PC-3 (cell line): ENCODE results near the gene E2F2. TPM values are rescaled to one million over a fixed set of nuclear protein-coding genes. Genes with fewer than 3 reads are reported as not detected.

Experiments
- ATAC-seq: fragments of 200-7000 bp; cut with Tn5 transposase; 2 replicates; pipeline ENCODE4 v1.9.1; 2020; ENCODE audit warnings: mild to moderate bottlenecking, moderate library complexity
- BruUV-seq: library from RNA; stranded (reverse); fragments of 400-500 nt; replicated peaks from 2 replicates; lab custom pipeline; 2021; lab: Mats Ljungman, UMichigan
- CTCF ChIA-PET: fragments of 300-600 bp; sonication (Branson Sonifier 250); formaldehyde crosslinking; loops from one replicate; lab custom pipeline; 2022; ENCODE audit warnings: antibody characterized with exemption; lab: Charles Lee
- POLR2A ChIA-PET: fragments of 300-600 bp; sonication (Branson Sonifier 250); formaldehyde crosslinking; loops from one replicate; lab custom pipeline; 2022; ENCODE audit warnings: antibody characterized with exemption; ENCODE audit not compliant: unreplicated experiment; lab: Charles Lee
- DNase-seq: peaks from one replicate; pipeline ENCODE4 v3.0.0-alpha.2; 2015
- H2AFZ ChIP-seq: fragments of 300-600 bp; sonication (generic); 2 replicates; pipeline ENCODE4 v1.6.0; 2016; ENCODE audit warnings: antibody characterized with exemption, low read length
- H3F3A ChIP-seq: fragments of 300-600 bp; sonication (generic); one replicate; pipeline ENCODE4 v1.6.0; 2017; ENCODE audit warnings: antibody characterized with exemption, low read length, control low read depth, mild to moderate bottlenecking; ENCODE audit not compliant: unreplicated experiment
- H3K27ac ChIP-seq: fragments of 300-600 bp; sonication (generic); 2 replicates; pipeline ENCODE4 v1.5.1; 2016; ENCODE audit warnings: mild to moderate bottlenecking, low read length
- H3K27me3 ChIP-seq: fragments of 300-600 bp; sonication (generic); 2 replicates; pipeline ENCODE4 v1.6.1; 2016; ENCODE audit warnings: low read length, mixed read lengths
- H3K36me3 ChIP-seq: fragments of 300-600 bp; sonication (generic); 2 replicates; pipeline ENCODE4 v1.6.1; 2016; ENCODE audit warnings: low read depth, mixed run types, low read length, mixed read lengths
- H3K4me1 ChIP-seq: fragments of 300-600 bp; sonication (generic); 2 replicates; pipeline ENCODE4 v1.5.1; 2016; ENCODE audit warnings: low read length; ENCODE audit not compliant: insufficient read depth
- H3K4me2 ChIP-seq: fragments of 300-600 bp; sonication (generic); 2 replicates; pipeline ENCODE4 v1.6.0; 2016; ENCODE audit warnings: low read length
- H3K4me3 ChIP-seq: fragments of 300-600 bp; sonication (generic); 2 replicates; pipeline ENCODE4 v1.5.1; 2016; ENCODE audit warnings: mild to moderate bottlenecking, low read length, mixed read lengths
- H3K79me2 ChIP-seq: fragments of 300-600 bp; sonication (generic); 2 replicates; pipeline ENCODE4 v1.6.1; 2017; ENCODE audit warnings: low read length, mixed read lengths
- H3K9ac ChIP-seq: fragments of 300-600 bp; sonication (generic); 2 replicates; pipeline ENCODE4 v1.6.0; 2016; ENCODE audit warnings: mild to moderate bottlenecking, low read length
- H3K9me2 ChIP-seq: fragments of 300-600 bp; sonication (generic); replicated peaks from 2 replicates; pipeline ENCODE4 v1.6.1; 2016; ENCODE audit warnings: mixed run types, low read length, mixed read lengths
- H3K9me3 ChIP-seq: fragments of 300-600 bp; sonication (generic); 2 replicates; pipeline ENCODE4 v1.6.1; 2016; ENCODE audit warnings: low read length, mixed read lengths
- H4K20me1 ChIP-seq: fragments of 300-600 bp; sonication (generic); 2 replicates; pipeline ENCODE4 v1.6.1; 2016; ENCODE audit warnings: low read length, mixed read lengths
- EZH2 ChIP-seq: fragments of 300-600 bp; sonication (generic); IDR thresholded peaks from one replicate; pipeline ENCODE4 v1.6.1; 2017; ENCODE audit warnings: antibody characterized with exemption, mild to moderate bottlenecking, low read length; ENCODE audit not compliant: unreplicated experiment
- EZH2phosphoT487 ChIP-seq: fragments of 300-600 bp; sonication (generic); IDR thresholded peaks from 2 replicates; pipeline ENCODE4 v1.6.1; 2018; ENCODE audit warnings: mild to moderate bottlenecking, antibody characterized with exemption, low read length, borderline replicate concordance
- intact Hi-C: fragments of 100-400 bp; cut with micrococcal nuclease; formaldehyde crosslinking; loops from 2 replicates; pipeline ENCODE4 v1.9.0; 2023
- total RNA-seq: library from RNA; depleted of rRNA; stranded (reverse); fragments of >200 nt; gene quantifications from 2 replicates; pipeline ENCODE4 v1.2.3, GENCODE V29; 2014
- TF ChIP-seq, protein P1 (sequence below): fragments of 300-600 bp; sonication (generic); conservative IDR thresholded peaks from 2 replicates; pipeline ENCODE4 v1.5.1; 2017; ENCODE audit warnings: antibody characterized with exemption, low read depth, mild to moderate bottlenecking, low read length

The E2F2 gene
- total RNA-seq, 1 experiment from 2014 or later = 7.0 TPM

GRCh38 chr1:23502951-23503350 is 28.1 kb downstream of the E2F2 start:
- CTCF ChIA-PET = no interaction called here
- TF ChIP-seq, protein P1, sequence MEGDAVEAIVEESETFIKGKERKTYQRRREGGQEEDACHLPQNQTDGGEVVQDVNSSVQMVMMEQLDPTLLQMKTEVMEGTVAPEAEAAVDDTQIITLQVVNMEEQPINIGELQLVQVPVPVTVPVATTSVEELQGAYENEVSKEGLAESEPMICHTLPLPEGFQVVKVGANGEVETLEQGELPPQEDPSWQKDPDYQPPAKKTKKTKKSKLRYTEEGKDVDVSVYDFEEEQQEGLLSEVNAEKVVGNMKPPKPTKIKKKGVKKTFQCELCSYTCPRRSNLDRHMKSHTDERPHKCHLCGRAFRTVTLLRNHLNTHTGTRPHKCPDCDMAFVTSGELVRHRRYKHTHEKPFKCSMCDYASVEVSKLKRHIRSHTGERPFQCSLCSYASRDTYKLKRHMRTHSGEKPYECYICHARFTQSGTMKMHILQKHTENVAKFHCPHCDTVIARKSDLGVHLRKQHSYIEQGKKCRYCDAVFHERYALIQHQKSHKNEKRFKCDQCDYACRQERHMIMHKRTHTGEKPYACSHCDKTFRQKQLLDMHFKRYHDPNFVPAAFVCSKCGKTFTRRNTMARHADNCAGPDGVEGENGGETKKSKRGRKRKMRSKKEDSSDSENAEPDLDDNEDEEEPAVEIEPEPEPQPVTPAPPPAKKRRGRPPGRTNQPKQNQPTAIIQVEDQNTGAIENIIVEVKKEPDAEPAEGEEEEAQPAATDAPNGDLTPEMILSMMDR = no peak
- no peak for TF ChIP-seq EZH2phosphoT487
- TF ChIP-seq EZH2 = no peak
- Histone ChIP-seq H3K4me1 (no peaks in the 10 kb centered on the region), H3K9me3 (no peaks in the 10 kb centered on the region), H3K9me2 (no peaks in the 10 kb centered on the region), H3K9ac (no peak overlapping the region), H2AFZ (no peak overlapping the region), H3K36me3 (no peaks in the 10 kb centered on the region), H4K20me1 (no peaks in the 10 kb centered on the region), H3F3A (no peaks in the 10 kb centered on the region), H3K4me3 (no peak overlapping the region), H3K79me2 (no peaks in the 10 kb centered on the region), H3K4me2 (no peak overlapping the region), H3K27ac (no peak overlapping the region), H3K27me3 (no peaks in the 10 kb centered on the region)
- BruUV-seq = no TSS peak
- no peak for ATAC-seq
- POLR2A ChIA-PET = no interaction called here
- intact Hi-C loops = no loop called here
- DNase-seq = no peak

- POLR2A ChIA-PET = no interaction called here
- Histone ChIP-seq H3K36me3 (no peaks in the 10 kb centered on the region), H2AFZ (no peak overlapping the region), H3K4me3 (no peak overlapping the region), H3K4me2 (no peak overlapping the region), H3K27me3 (no peaks in the 10 kb centered on the region), H3K4me1 (no peaks in the 10 kb centered on the region), H3K79me2 (no peaks in the 10 kb centered on the region), H3K9ac (no peak overlapping the region), H3K9me2 (no peaks in the 10 kb centered on the region), H3K9me3 (no peaks in the 10 kb centered on the region), H4K20me1 (no peaks in the 10 kb centered on the region), H3F3A (no peaks in the 10 kb centered on the region), H3K27ac (no peak overlapping the region)
- BruUV-seq = no TSS peak
- no peak for DNase-seq
- TF ChIP-seq EZH2phosphoT487 (no peak), EZH2 (no peak)
- TF ChIP-seq, protein P1 = no peak
- CTCF ChIA-PET = interaction anchor here (1.0 kb wide), 1 partner anchor 39 kb away, joined by 4 read pairs; no protein-coding TSS in a partner anchor
- no peak for ATAC-seq
- intact Hi-C loops = no loop called here
Measured at GRCh38 chr1:23500466-23500865, 30.6 kb downstream of the E2F2 start.

DNA sequence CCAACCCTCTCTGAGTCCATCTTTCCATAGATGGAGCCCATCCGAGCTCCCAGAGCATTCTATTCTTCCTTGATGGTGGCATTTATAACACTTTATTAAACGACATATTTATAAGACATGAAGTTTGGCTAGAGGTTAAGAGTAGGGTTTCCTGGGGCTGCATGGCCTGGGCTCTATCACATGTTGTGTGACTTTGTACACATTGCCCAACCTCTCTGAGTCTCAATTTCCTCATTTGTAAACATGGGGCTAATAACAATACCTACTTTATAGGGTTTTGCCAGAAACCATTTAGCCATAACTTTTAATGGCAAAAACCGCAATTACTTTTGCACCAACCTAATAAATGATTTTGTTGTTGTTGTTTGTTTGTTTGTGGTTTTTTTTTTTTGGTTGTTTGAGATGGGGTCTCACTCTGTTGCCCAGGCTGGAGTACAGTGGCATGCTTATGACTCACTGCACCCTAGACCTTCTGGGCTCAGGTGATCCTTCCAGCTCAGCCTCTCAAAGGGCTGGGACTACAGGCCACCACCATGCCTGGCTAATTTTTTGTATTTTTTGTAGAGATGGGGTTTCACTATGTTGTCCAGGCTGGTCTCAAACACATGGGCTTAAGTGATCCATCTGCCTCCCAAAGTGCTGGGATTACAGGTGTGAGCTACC is 33.1 kb downstream of the E2F2 start:
- Histone ChIP-seq H3K9me2 (no peaks in the 10 kb centered on the region), H3K27me3 (no peaks in the 10 kb centered on the region), H3K9ac (no peak overlapping the region), H3K27ac (no peak overlapping the region), H3F3A (no peaks in the 10 kb centered on the region), H3K36me3 (no peaks in the 10 kb centered on the region), H4K20me1 (no peaks in the 10 kb centered on the region), H3K9me3 (no peaks in the 10 kb centered on the region), H3K4me2 (no peak overlapping the region), H3K4me3 (no peak overlapping the region), H2AFZ (peak overlapping the region; percentile 63; the same call in 1 of the 2 replicates), H3K79me2 (no peaks in the 10 kb centered on the region), H3K4me1 (no peaks in the 10 kb centered on the region)
- POLR2A ChIA-PET = interaction anchor here (0.5 kb wide), 1 partner anchor 193 kb away, joined by 12 read pairs; the partner anchor contains the start of gene RPL11
- no peak for ATAC-seq
- CTCF ChIA-PET = interaction anchor here (0.6 to 2.1 kb wide), 8 partner anchors 14 to 140 kb away, joined by 3 to 53 read pairs (median 10); partner anchors contain the start of genes ASAP3 and E2F2
- intact Hi-C loops = loop anchor here (2.0 kb wide), 1 partner anchor 139 kb away; no protein-coding TSS in a partner anchor
- DNase-seq = no peak
- TF ChIP-seq EZH2 (no peak), EZH2phosphoT487 (no peak)
- TF ChIP-seq, protein P1 = no peak
- no TSS peak for BruUV-seq
